HG03460 (cell line): Measurements from ENCODE around the gene MAP1S.

Source experiments
- ATAC-seq: cut with Tn5 transposase; IDR thresholded peaks from one replicate; pipeline ENCODE4 v1.9.1; 2021; ENCODE audit not compliant: unreplicated experiment

MAP1S gene

GRCh38 chr19:17687857-17688784, 31.2 kb upstream of the MAP1S start, which contains the start of gene UNC13A:
Gene UNC13A, minus strand, starts transcription at chr19:17688354. Its CDS starts 155 bp downstream, at chr19:17688199.
- ATAC-seq = no peak

- ATAC-seq = no peak
These were observed 30.3 kb upstream of the MAP1S start for GRCh38 chr19:17688853-17689595.

GRCh38 chr19:17692566-17692965, 26.7 kb upstream of the MAP1S start:
- ATAC-seq = no peak

GRCh38 chr19:17695198-17695597, 24.1 kb upstream of the MAP1S start:
- no peak for ATAC-seq

- no peak for ATAC-seq
These were observed 15.3 kb upstream of the MAP1S start for GRCh38 chr19:17703824-17704463.

- no peak for ATAC-seq
These were observed 12.5 kb upstream of the MAP1S start for GRCh38 chr19:17706750-17707181.

- no peak for ATAC-seq
These were observed 7.4 kb upstream of the MAP1S start for GRCh38 chr19:17711851-17712250.

- ATAC-seq = no peak
These were observed 2.9 kb upstream of the MAP1S start for GRCh38 chr19:17716309-17716929.

GRCh38 chr19:17718550-17718946, 732 bp upstream of the MAP1S start:
- no peak for ATAC-seq

- peak; percentile 26 for ATAC-seq
These were observed 585 bp downstream of the MAP1S start for GRCh38 chr19:17719730-17720400.

GRCh38 chr19:17720440-17720839, 1.2 kb downstream of the MAP1S start:
- ATAC-seq = no peak

- ATAC-seq = no peak
These were observed 1.9 kb downstream of the MAP1S start for GRCh38 chr19:17721111-17721628.

- no peak for ATAC-seq
These were observed 2.5 kb downstream of the MAP1S start for GRCh38 chr19:17721821-17722220.

- ATAC-seq = no peak
These were observed 3.5 kb downstream of the MAP1S start for GRCh38 chr19:17722655-17723240.

- ATAC-seq = no peak
These were observed 5.4 kb downstream of the MAP1S start for GRCh38 chr19:17724655-17725054.

GRCh38 chr19:17725422-17726078, 6.3 kb downstream of the MAP1S start:
- ATAC-seq = no peak

- ATAC-seq = no peak
These were observed 7.0 kb downstream of the MAP1S start for GRCh38 chr19:17726136-17726741.

- ATAC-seq = no peak
These were observed 7.9 kb downstream of the MAP1S start for GRCh38 chr19:17726964-17727773.
